ENCODE data around the gene TMC1.

TMC1 gene

GRCh38 chr9:72882117-72882775 is 360.8 kb downstream of the TMC1 start:
- no peak for TF ChIP-seq EZH2phosphoT487 (IDR thresholded peaks at IDR 0.05; ENCODE audit: borderline replicate concordance, low read length)
- TF ChIP-seq, protein P1, sequence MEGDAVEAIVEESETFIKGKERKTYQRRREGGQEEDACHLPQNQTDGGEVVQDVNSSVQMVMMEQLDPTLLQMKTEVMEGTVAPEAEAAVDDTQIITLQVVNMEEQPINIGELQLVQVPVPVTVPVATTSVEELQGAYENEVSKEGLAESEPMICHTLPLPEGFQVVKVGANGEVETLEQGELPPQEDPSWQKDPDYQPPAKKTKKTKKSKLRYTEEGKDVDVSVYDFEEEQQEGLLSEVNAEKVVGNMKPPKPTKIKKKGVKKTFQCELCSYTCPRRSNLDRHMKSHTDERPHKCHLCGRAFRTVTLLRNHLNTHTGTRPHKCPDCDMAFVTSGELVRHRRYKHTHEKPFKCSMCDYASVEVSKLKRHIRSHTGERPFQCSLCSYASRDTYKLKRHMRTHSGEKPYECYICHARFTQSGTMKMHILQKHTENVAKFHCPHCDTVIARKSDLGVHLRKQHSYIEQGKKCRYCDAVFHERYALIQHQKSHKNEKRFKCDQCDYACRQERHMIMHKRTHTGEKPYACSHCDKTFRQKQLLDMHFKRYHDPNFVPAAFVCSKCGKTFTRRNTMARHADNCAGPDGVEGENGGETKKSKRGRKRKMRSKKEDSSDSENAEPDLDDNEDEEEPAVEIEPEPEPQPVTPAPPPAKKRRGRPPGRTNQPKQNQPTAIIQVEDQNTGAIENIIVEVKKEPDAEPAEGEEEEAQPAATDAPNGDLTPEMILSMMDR (IDR thresholded peaks at IDR 0.05; ENCODE audit: low read depth, low read length, poor library complexity, severe bottlenecking) = no peak
- Histone ChIP-seq H3F3A (ENCODE audit: control insufficient read depth, insufficient read depth) (no peaks in the 10 kb centered on the region), H3K9me3 (ENCODE audit: control insufficient read depth, insufficient read depth, low read length) (no peaks in the 10 kb centered on the region), H3K79me2 (ENCODE audit: control insufficient read depth, low read length) (no peaks in the 10 kb centered on the region), H3K36me3 (ENCODE audit: control insufficient read depth, low read length) (no peaks in the 10 kb centered on the region), H3K4me3 (ENCODE audit: low read length) (no peak overlapping the region), H4K20me1 (ENCODE audit: control insufficient read depth, insufficient read depth, low read depth, low read length) (no peaks in the 10 kb centered on the region), H3K9me2 (replicated peaks; ENCODE audit: control insufficient read depth, low read length) (no peaks in the 10 kb centered on the region), H3K27me3 (ENCODE audit: control insufficient read depth, low read length) (no peaks in the 10 kb centered on the region), H3K4me2 (ENCODE audit: low read length) (no peak overlapping the region), H3K4me1 (ENCODE audit: control insufficient read depth, low read length) (no peaks in the 10 kb centered on the region), H3K27ac (ENCODE audit: low read depth, low read length) (no peak overlapping the region)

GRCh38 chr9:72883875-72884274 is 362.5 kb downstream of the TMC1 start:
- no peaks in the 10 kb centered on the region for H3K4me1 ChIP-seq (ENCODE audit: control insufficient read depth, low read length)
- no peaks in the 10 kb centered on the region for H3K27me3 ChIP-seq (ENCODE audit: control insufficient read depth, low read length)
- no peak overlapping the region for H3K4me3 ChIP-seq (ENCODE audit: low read length)
- H3K36me3 ChIP-seq (ENCODE audit: control insufficient read depth, low read length) = no peaks in the 10 kb centered on the region
- H3K9me2 ChIP-seq (replicated peaks; ENCODE audit: control insufficient read depth, low read length) = no peaks in the 10 kb centered on the region
- no peaks in the 10 kb centered on the region for H3F3A ChIP-seq (ENCODE audit: control insufficient read depth, insufficient read depth)
- H3K79me2 ChIP-seq (ENCODE audit: control insufficient read depth, low read length) = no peaks in the 10 kb centered on the region
- no peaks in the 10 kb centered on the region for H4K20me1 ChIP-seq (ENCODE audit: control insufficient read depth, insufficient read depth, low read depth, low read length)
- no peak overlapping the region for H3K27ac ChIP-seq (ENCODE audit: low read depth, low read length)
- no peaks in the 10 kb centered on the region for H3K9me3 ChIP-seq (ENCODE audit: control insufficient read depth, insufficient read depth, low read length)
- TF ChIP-seq, protein P1 (IDR thresholded peaks at IDR 0.05; ENCODE audit: low read depth, low read length, poor library complexity, severe bottlenecking) = no peak
- no peak for TF ChIP-seq EZH2phosphoT487 (IDR thresholded peaks at IDR 0.05; ENCODE audit: borderline replicate concordance, low read length)
- no peak overlapping the region for H3K4me2 ChIP-seq (ENCODE audit: low read length)

DNA sequence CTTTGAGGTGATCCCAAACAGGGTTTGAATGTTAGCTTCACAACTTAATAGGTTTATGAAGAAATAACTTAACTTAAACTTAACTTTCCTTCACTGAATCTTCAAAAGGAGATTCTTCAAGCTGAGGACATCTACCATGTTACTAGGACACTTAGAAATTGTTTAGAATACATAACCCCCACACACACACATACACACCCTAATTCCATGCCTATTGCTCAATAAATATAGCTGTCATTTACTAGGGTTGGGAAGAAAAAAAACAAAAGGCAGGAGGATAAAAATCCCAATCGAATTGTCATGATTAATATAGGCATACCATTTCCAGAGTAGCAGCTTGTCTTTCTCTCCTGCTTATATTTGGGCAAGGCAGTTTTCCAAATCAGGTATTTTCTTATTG is 363.1 kb downstream of the TMC1 start:
- TF ChIP-seq, protein P1 (IDR thresholded peaks at IDR 0.05; ENCODE audit: low read depth, low read length, poor library complexity, severe bottlenecking) = no peak
- TF ChIP-seq EZH2phosphoT487 (IDR thresholded peaks at IDR 0.05; ENCODE audit: borderline replicate concordance, low read length) = no peak
- H3K27me3 ChIP-seq (ENCODE audit: control insufficient read depth, low read length) = no peaks in the 10 kb centered on the region
- H3K4me2 ChIP-seq (ENCODE audit: low read length) = no peak overlapping the region
- no peaks in the 10 kb centered on the region for H3F3A ChIP-seq (ENCODE audit: control insufficient read depth, insufficient read depth)
- no peak overlapping the region for H3K27ac ChIP-seq (ENCODE audit: low read depth, low read length)
- H3K79me2 ChIP-seq (ENCODE audit: control insufficient read depth, low read length) = no peaks in the 10 kb centered on the region
- H3K36me3 ChIP-seq (ENCODE audit: control insufficient read depth, low read length) = no peaks in the 10 kb centered on the region
- H3K4me3 ChIP-seq (ENCODE audit: low read length) = no peak overlapping the region
- no peaks in the 10 kb centered on the region for H3K4me1 ChIP-seq (ENCODE audit: control insufficient read depth, low read length)
- no peaks in the 10 kb centered on the region for H3K9me3 ChIP-seq (ENCODE audit: control insufficient read depth, insufficient read depth, low read length)
- H4K20me1 ChIP-seq (ENCODE audit: control insufficient read depth, insufficient read depth, low read depth, low read length) = no peaks in the 10 kb centered on the region
- H3K9me2 ChIP-seq (replicated peaks; ENCODE audit: control insufficient read depth, low read length) = no peaks in the 10 kb centered on the region
